LNCaP clone FGC (cell line): ENCODE results near the gene CHURC1.

Source experiments
- DNase-seq: peaks from one replicate; pipeline ENCODE4 v3.0.0-alpha.2; 2011; ENCODE audit warnings: low read depth
- H3K4me3 ChIP-seq: 2 replicates; pipeline ENCODE4 v1.5.1; 2011; ENCODE audit warnings: mild to moderate bottlenecking, low read depth, low read length, control low read depth
- CTCF ChIP-seq: IDR thresholded peaks from 2 replicates; pipeline ENCODE4 v1.5.1; 2012; ENCODE audit warnings: mild to moderate bottlenecking; ENCODE audit not compliant: control insufficient read depth, insufficient read depth; ENCODE audit errors: extremely low read depth

Gene CHURC1

DNA sequence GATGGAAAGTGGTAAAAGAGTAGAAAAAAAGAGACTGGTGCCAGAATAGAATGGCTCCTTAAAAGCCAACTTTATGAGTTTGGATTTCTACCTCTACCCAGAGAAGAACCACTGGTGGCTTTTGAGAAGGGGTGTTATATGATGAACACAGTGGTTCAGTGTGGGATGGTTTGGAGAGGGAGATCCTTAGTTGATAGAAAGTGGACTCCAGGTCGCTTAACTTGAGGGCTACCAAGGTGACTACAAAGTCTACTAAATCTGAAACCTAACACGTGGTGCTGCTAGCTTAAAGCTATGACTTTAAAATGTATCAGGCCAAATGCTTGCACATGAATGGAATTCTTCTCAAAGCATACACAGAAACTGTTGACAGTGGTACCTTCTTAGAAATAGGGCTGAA is 42.9 kb upstream of the CHURC1 start:
- H3K4me3 ChIP-seq, result no peak overlapping the region
- DNase-seq, result no peak
- TF ChIP-seq CTCF, result no peak

GRCh38 chr14:64873506-64874219 is 40.6 kb upstream of the CHURC1 start:
- H3K4me3 ChIP-seq, result no peak overlapping the region
- no peak for DNase-seq
- no peak for TF ChIP-seq CTCF

DNA sequence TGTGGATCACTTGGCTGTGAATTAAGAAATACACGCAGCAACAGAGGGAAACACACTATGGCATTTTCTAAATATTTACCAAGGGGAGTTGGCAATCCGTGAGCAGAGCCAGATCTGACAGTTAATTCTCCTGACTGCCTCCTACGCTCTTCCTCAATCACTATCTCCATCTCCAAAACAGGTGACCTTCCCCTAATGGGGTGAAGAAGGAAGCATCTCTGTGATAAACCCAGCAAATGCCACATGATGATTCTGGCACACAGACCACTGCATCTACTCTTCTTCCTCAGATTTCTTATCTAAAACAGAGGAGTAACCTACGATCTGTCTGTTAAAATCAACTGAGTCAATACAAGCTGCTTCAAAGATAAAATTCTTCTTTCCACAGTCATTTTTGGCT is 38.9 kb upstream of the CHURC1 start:
- no peak for TF ChIP-seq CTCF
- no peak for DNase-seq
- H3K4me3 ChIP-seq, result no peak overlapping the region

DNA sequence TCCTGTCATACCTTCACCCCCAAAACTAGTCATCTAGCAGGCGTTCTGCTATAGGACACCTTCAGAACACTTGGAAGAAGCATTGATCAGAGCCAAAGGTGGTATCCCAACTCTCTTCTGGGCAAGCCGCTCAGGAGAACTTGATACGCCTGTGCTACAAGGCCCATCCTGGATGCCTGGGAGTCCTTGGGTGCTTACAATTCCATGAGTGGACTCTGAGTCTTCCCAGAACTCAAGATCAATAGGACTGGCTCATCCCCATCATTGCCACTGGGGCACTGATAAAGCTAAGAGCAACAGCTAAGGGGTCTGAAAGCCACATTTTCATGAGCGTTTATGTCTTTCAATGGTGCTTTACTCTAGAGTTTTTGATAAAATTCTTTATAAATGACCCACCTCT is 36.4 kb upstream of the CHURC1 start:
- no peak for DNase-seq
- no peak overlapping the region for H3K4me3 ChIP-seq
- no peak for TF ChIP-seq CTCF

GRCh38 chr14:64878837-64879634 is 35.2 kb upstream of the CHURC1 start:
- no peak for DNase-seq
- H3K4me3 ChIP-seq, result peak overlapping the region; percentile 50
- no peak for TF ChIP-seq CTCF

- DNase-seq, result no peak
- H3K4me3 ChIP-seq, result peak within 1 kb of the TSS; percentile 50
- TF ChIP-seq CTCF, result no peak
These were observed 34.5 kb upstream of the CHURC1 start, which contains the start of gene SPTB for GRCh38 chr14:64879635-64880220. SPTB (minus strand) TSS chr14:64879907; CDS start chr14:64823094, 56,813 bp downstream.
